Ovary (tissue), 10 donors: ENCODE data around the gene DNASE1L1. TPM values are rescaled to one million over a fixed set of nuclear protein-coding genes. Genes with fewer than 3 reads are reported as not detected.

ENCODE experiments used
- DNase-seq, 5 donors: peaks; one replicate each; pipeline ENCODE4 v3.0.0-alpha.2; 2019 to 2020
- H3K27ac ChIP-seq, 2 donors: fragments of 200-600 bp; one replicate each; pipeline versions ENCODE4 v1.5.1 to v1.8.0; 2019 to 2022
- H3K27me3 ChIP-seq: fragments of 200-600 bp; one replicate; pipeline ENCODE4 v1.8.0; 2022
- H3K36me3 ChIP-seq: fragments of 200-600 bp; sonication (generic); one replicate; pipeline ENCODE4 v1.5.1; 2019
- H3K4me1 ChIP-seq: one replicate; pipeline ENCODE4 v1.8.1; 2013; ENCODE audit warnings: mild to moderate bottlenecking, moderate library complexity; ENCODE audit not compliant: insufficient read depth
- H3K4me3 ChIP-seq: fragments of 200-600 bp; sonication (generic); one replicate; pipeline ENCODE4 v1.5.1; 2017
- H3K9me3 ChIP-seq, 2 donors: fragments of 200-600 bp in 1 of 2; sonication (generic) in 1 of 2; one replicate each; pipeline versions ENCODE4 v1.5.1 to v1.8.1; 2013 to 2019; ENCODE audit warnings: mild to moderate bottlenecking in 1 of 2, moderate library complexity in 1 of 2
- EP300 ChIP-seq: sonication (generic); formaldehyde crosslinking; IDR thresholded peaks from one replicate; pipeline ENCODE4 v1.6.1; 2017; ENCODE audit warnings: antibody characterized with exemption
- POLR2A ChIP-seq: fragments of 450-650 bp; IDR thresholded peaks from one replicate; pipeline ENCODE4 v1.6.1; 2017; ENCODE audit warnings: antibody characterized with exemption, mild to moderate bottlenecking, moderate library complexity
- WGBS, 3 donors: extraction: QIAGEN DNeasy Blood & Tissue Kit in 1 of 3; methylation state at CpG; one replicate each; pipeline versions ENCODE4 v1.1.5 to v1.1.7; 2013 to 2017; 5-methylcytosine and 5-hydroxymethylcytosine counted together
- intact Hi-C, 4 donors: fragments of 100-400 bp; cut with DNase I; formaldehyde crosslinking; loops; one replicate each; pipeline versions ENCODE4 v1.11.0 to v1.15.1; 2022 to 2023
- long read RNA-seq, 3 donors: library from polyadenylated mRNA in 2 of 3; unstranded in 2 of 3; transcript quantifications; one replicate each; pipeline ENCODE4 v2.0.0 and lab custom pipeline, GENCODE V29; 2021 to 2026
- polyA plus RNA-seq, 2 donors: library from polyadenylated mRNA; stranded (reverse); fragments of 200-250 nt in 1 of 2; fragments of 350-450 nt in 1 of 2; fragmentation: Illumina TruSeq in 1 of 2; extraction: RNeasy Lipid Tissue Mini Kit (QIAGEN cat#74804) in 1 of 2; gene quantifications; one replicate each; pipeline ENCODE4 v1.2.3, GENCODE V29; 2013 to 2014
- total RNA-seq, 7 donors: library from RNA; depleted of rRNA in 2 of 7; stranded (reverse); fragments of >200 nt in 2 of 7; fragmentation: NEBNext Ultra II Directional in 3 of 7; extraction: Animal tissue kit (Norgen Biotek cat#: 25700) in 3 of 7; gene quantifications; one replicate each; pipeline versions ENCODE4 v1.1.0 to v1.2.4, GENCODE V29; 2016 to 2023
- TF ChIP-seq, protein P1 (sequence below), 3 donors: fragments of 450-650 bp in 2 of 3; fragments of 200-600 bp in 1 of 3; IDR thresholded peaks; one replicate each; pipeline versions ENCODE4 v1.5.1 to v1.8.0; 2016 to 2022; ENCODE audit warnings: antibody characterized with exemption in 3 of 3, mild to moderate bottlenecking in 1 of 3
- donor health status: DM: no; HTN: no; CAD: no; lungs with moderate emphysema.
- donor health status: DM: no; HTN: no; CAD: no.
- donor health status: Bipolar disorder and iron deficiency.
- donor health status: DM: yes; HTN: yes; CAD: no.
- donor health status: DM: no; HTN: no; CAD: no.
- donor health status: DM: yes; HTN: yes; CAD: no.

The DNASE1L1 gene
- total RNA-seq (10 to 100 TPM; 11.9 to 21.4 (median 18.1) TPM), polyA plus RNA-seq (10 to 100 TPM; 13.0 to 16.1 TPM)
- long read RNA-seq, donor 1, transcript DNASE1L1-202 (9 exons, 2,249 nt) = major isoform, 7 of 32 reads
- long read RNA-seq, donor 1, transcript DNASE1L1-205 (10 exons, 3,008 nt) = major isoform, 7 of 32 reads
- long read RNA-seq, donor 1, partial matches to known transcripts = 2 of 32 reads
- long read RNA-seq, donor 1, other reads (novel, unspliced or antisense) = 9 of 32 reads
- long read RNA-seq, donor 2, partial matches to known transcripts = 0 of 13 reads
- long read RNA-seq, donor 2, other reads (novel, unspliced or antisense) = 10 of 13 reads
- long read RNA-seq, donor 3, transcript DNASE1L1-202 (9 exons, 2,249 nt) = major isoform, 5 of 24 reads
- long read RNA-seq, donor 3, transcript DNASE1L1-205 (10 exons, 3,008 nt) = major isoform, 5 of 24 reads
- long read RNA-seq, donor 3, partial matches to known transcripts = 6 of 24 reads
- long read RNA-seq, donor 3, other reads (novel, unspliced or antisense) = 4 of 24 reads

DNA sequence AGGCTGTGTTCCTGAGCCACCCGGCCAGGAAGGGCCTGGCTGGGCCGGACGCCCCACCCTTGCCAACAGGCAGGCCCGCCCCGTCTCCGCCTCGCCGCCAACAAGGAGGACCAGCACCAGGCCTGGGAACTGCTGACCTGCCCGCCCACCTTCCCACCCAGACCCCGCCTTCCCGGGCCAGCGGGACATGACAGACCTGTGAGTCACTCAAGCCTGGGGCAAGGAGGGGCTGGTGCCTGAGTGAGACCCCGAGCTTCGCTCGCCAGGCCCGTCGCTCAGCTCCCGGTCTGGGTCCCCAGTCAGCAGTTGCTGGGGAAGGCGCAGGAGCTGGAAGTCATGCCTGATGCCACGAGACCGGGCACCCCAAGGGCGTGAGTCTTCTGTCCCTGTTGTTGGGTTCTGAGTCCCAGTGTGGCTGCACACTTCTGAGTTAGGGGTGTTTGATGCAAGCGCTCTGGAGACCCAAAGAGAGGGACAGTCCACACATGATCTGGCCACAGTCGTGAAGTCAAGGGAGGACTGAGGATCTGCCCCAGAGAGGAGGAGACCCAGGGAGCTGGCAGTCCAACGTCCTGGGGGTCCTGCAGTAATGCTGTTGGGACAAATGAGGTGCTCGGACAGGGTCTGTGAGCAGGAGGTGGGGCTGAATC lies at the start of gene DNASE1L1:
DNASE1L1 (minus strand) TSS at position 33 of the 650 bp plus-strand sequence. CDS start 3,686 bp downstream, outside the sequence.
- H3K36me3 ChIP-seq = no peaks in the 10 kb centered on the region
- no peak within 1 kb of the TSS for H3K27ac ChIP-seq
- intact Hi-C loops = no loop called here
- H3K27me3 ChIP-seq = no peaks in the 10 kb centered on the region
- H3K4me1 ChIP-seq = no peaks in the 10 kb centered on the region
- DNase-seq = peak in 2 of 5 donors; percentile 58 to 60
- TF ChIP-seq, protein P1, sequence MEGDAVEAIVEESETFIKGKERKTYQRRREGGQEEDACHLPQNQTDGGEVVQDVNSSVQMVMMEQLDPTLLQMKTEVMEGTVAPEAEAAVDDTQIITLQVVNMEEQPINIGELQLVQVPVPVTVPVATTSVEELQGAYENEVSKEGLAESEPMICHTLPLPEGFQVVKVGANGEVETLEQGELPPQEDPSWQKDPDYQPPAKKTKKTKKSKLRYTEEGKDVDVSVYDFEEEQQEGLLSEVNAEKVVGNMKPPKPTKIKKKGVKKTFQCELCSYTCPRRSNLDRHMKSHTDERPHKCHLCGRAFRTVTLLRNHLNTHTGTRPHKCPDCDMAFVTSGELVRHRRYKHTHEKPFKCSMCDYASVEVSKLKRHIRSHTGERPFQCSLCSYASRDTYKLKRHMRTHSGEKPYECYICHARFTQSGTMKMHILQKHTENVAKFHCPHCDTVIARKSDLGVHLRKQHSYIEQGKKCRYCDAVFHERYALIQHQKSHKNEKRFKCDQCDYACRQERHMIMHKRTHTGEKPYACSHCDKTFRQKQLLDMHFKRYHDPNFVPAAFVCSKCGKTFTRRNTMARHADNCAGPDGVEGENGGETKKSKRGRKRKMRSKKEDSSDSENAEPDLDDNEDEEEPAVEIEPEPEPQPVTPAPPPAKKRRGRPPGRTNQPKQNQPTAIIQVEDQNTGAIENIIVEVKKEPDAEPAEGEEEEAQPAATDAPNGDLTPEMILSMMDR (IDR thresholded peaks at IDR 0.05) = no peak
- TF ChIP-seq EP300 = no peak
- TF ChIP-seq POLR2A = no peak
- H3K4me3 ChIP-seq = no peak within 1 kb of the TSS
- H3K9me3 ChIP-seq = no peaks in the 10 kb centered on the region
- 65 to 73% (median 67%) methylated on average over 18 to 26 of the region's 26 CpGs for WGBS, 3 donors

GRCh38 chrX:154458116-154458953 lies 49.3 kb upstream of the DNASE1L1 start, which contains the start of gene PLXNA3:
PLXNA3 (plus strand) TSS chrX:154458281; CDS start chrX:154460184, 1,903 bp downstream.
- Histone ChIP-seq H3K36me3 (no peaks in the 10 kb centered on the region), H3K4me3 (peak within 1 kb of the TSS; percentile 50), H3K27me3 (no peaks in the 10 kb centered on the region), H3K27ac (peak within 1 kb of the TSS; percentile 51 to 73), H3K9me3 (no peaks in the 10 kb centered on the region), H3K4me1 (no peaks in the 10 kb centered on the region)
- TF ChIP-seq, protein P1 (IDR thresholded peaks at IDR 0.05) = no peak
- TF ChIP-seq EP300 (no peak), POLR2A (peak; percentile 40)
- intact Hi-C loops = no loop called here
- 21 to 43% (median 34%) methylated on average over 12 to 88 of the region's 88 CpGs for WGBS, 3 donors
- peak in 4 of 5 donors; percentile 55 to 76 (median 66) for DNase-seq

DNA sequence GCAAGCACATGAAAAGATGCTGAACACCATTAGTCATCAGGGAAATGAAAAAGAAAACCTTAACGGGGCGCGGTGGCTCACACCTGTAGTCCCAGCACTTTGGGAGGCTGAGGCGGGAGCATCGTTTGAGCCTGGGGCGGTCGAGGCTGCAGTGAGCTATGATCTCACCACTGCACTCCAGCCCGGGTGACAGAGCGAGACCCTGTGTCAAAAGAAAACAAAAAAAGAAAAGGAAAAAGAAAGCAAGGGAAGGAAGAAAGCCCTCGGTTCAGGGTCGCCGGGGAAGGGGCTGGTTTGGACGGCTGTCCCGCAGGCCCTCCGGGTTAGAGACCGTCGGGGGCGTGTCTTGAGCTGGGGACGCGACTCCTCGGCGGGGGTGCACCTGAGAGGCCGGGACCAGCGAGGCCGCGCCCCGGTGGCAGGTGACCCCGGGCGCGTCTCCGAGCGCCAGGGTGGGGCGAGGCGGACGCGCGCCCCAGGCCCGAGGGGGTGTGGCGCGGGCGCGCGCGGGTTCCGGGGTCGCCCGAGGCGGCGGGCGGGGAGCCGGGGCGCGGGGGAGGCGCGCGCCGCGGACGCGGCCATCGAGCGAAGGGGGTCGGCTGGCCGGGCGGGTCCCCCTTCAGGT lies 48.5 kb upstream of the DNASE1L1 start:
- no peak for TF ChIP-seq POLR2A
- TF ChIP-seq, protein P1 (IDR thresholded peaks at IDR 0.05) = no peak
- no peak for TF ChIP-seq EP300
- WGBS, 3 donors = 31 to 40% (median 35%) methylated on average over 38 to 65 of the region's 65 CpGs
- peak in 3 of 5 donors; percentile 45 to 72 (median 56) for DNase-seq

More for the DNA sequence above, 48.5 kb upstream of the DNASE1L1 start:
- H3K4me1 ChIP-seq = no peaks in the 10 kb centered on the region
- no peaks in the 10 kb centered on the region for H3K9me3 ChIP-seq
- H3K4me3 ChIP-seq = peak overlapping the region; percentile 50
- H3K27ac ChIP-seq = peak overlapping the region; percentile 51 to 73
- no peaks in the 10 kb centered on the region for H3K27me3 ChIP-seq
- H3K36me3 ChIP-seq = no peaks in the 10 kb centered on the region
- intact Hi-C loops = no loop called here
